Activated gamma-delta T cell treated with anti-CD3 and anti-CD28 coated beads, Interleukin-2, amount 50 U/mL, for 16 hours (primary cell): ENCODE data around the gene COMMD3.
"Not testable (repeated sequence)": the region's sequence is repeated elsewhere in the genome, so short reads cannot be mapped to it uniquely, and the experiment has no call there.

ENCODE experiments used
- DNase-seq: peaks from one replicate; pipeline ENCODE4 v3.0.0-alpha.2; 2020; ENCODE audit warnings: low read depth

COMMD3 gene

GRCh38 chr10:22338931-22339330 lies 22.7 kb downstream of the COMMD3 start:
- no peak for DNase-seq

GRCh38 chr10:22339761-22340328 lies 23.7 kb downstream of the COMMD3 start:
- DNase-seq = no peak

- DNase-seq = no peak
Observed at GRCh38 chr10:22340329-22341189, 24.4 kb downstream of the COMMD3 start.

- DNase-seq = no peak
Observed at GRCh38 chr10:22341190-22341925, 25.2 kb downstream of the COMMD3 start.

GRCh38 chr10:22341926-22342196 lies 25.7 kb downstream of the COMMD3 start:
- DNase-seq = no peak

GRCh38 chr10:22342421-22342820 lies 26.2 kb downstream of the COMMD3 start:
- no peak for DNase-seq

GRCh38 chr10:22343731-22344130 lies 27.5 kb downstream of the COMMD3 start:
- no peak for DNase-seq

- DNase-seq = no peak
Observed at GRCh38 chr10:22344249-22344648, 28.1 kb downstream of the COMMD3 start.

- DNase-seq = no peak
Observed at GRCh38 chr10:22344781-22345300, 28.7 kb downstream of the COMMD3 start.

- DNase-seq = no peak
Observed at GRCh38 chr10:22345301-22346095, 29.3 kb downstream of the COMMD3 start, which contains the start of gene SPAG6. TSS of gene SPAG6 (plus strand) at chr10:22345496. CDS start at chr10:22345612, 116 bp downstream.

GRCh38 chr10:22346096-22346661 lies 30.0 kb downstream of the COMMD3 start:
- DNase-seq = no peak

- DNase-seq = no peak
Observed at GRCh38 chr10:22349755-22350154, 33.6 kb downstream of the COMMD3 start.

GRCh38 chr10:22351131-22351703 lies 35.0 kb downstream of the COMMD3 start:
- DNase-seq = no peak

- no peak for DNase-seq
Observed at GRCh38 chr10:22356324-22356873, 40.2 kb downstream of the COMMD3 start.

- DNase-seq = not testable (repeated sequence)
Observed at GRCh38 chr10:22357770-22358169, 41.6 kb downstream of the COMMD3 start.

GRCh38 chr10:22363305-22363704 lies 47.1 kb downstream of the COMMD3 start:
- DNase-seq = no peak

- DNase-seq = no peak
Observed at GRCh38 chr10:22364407-22365140, 48.4 kb downstream of the COMMD3 start.

- no peak for DNase-seq
Observed at GRCh38 chr10:22365233-22365632, 49.0 kb downstream of the COMMD3 start.

- no peak for DNase-seq
Observed at GRCh38 chr10:22365644-22366434, 49.7 kb downstream of the COMMD3 start.

GRCh38 chr10:22366435-22366703 lies 50.2 kb downstream of the COMMD3 start:
- no peak for DNase-seq
